COR-L47 (cell line): ENCODE measurements around the gene PRKCA.
A peak's percentile ranks its signal among the peaks of the same experiment; 100 is the strongest.
"Not testable (repeated sequence)": the region's sequence is repeated elsewhere in the genome, so short reads cannot be mapped to it uniquely, and the experiment has no call there.

ENCODE experiments used
- DNase-seq: peaks from one replicate; lab custom pipeline; 2025; lab: John Stamatoyannopoulos, UW

PRKCA gene

GRCh38 chr17:66489576-66489975, 187.2 kb downstream of the PRKCA start:
- DNase-seq: not testable (repeated sequence)

DNA sequence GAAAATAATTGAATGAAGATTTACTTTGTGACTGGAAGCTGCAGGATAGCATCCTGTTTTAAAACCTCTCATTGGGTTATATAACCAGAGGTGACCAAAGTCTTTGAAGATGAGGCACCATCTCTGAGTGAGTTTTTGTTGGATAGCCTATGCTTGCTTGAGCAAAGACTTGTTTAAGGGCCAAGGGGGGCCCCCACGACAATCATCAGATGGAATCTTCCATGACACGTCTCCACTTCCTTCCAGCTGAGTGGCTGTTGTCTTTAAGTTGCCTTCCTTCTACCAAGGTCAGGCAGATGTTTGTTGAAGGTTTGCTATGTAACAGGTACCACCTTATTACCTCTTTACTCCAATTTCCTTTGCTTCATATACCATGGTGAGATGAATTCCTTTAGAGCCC, 188.8 kb downstream of the PRKCA start:
- DNase-seq: no peak

GRCh38 chr17:66491665-66492064, 189.3 kb downstream of the PRKCA start:
- no peak for DNase-seq

DNA sequence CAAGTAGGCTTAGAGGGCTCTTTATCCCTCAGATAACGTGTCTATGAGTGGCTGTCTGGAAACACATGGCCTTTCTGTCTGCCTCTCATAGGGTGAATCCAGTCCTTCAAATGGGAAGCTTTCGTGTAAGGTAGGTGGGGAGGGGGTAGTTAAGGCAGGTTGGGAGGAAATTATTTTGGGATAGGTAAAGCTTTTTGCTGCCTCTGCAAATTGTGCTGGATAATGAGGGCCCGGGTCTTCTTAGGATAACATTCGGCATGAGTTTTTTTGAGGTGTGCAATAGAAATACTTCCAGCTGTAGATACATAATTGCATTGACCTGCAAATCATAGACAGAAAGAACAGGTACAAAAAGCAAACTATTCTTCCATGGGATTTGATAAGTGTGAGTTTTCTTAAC, 189.7 kb downstream of the PRKCA start:
- no peak for DNase-seq

- DNase-seq: no peak
Observed at GRCh38 chr17:66492561-66493005, 190.2 kb downstream of the PRKCA start.

- DNase-seq: no peak
Observed at GRCh38 chr17:66493283-66494019, 191.0 kb downstream of the PRKCA start.

GRCh38 chr17:66494023-66494803, 191.8 kb downstream of the PRKCA start:
- DNase-seq: no peak

DNA sequence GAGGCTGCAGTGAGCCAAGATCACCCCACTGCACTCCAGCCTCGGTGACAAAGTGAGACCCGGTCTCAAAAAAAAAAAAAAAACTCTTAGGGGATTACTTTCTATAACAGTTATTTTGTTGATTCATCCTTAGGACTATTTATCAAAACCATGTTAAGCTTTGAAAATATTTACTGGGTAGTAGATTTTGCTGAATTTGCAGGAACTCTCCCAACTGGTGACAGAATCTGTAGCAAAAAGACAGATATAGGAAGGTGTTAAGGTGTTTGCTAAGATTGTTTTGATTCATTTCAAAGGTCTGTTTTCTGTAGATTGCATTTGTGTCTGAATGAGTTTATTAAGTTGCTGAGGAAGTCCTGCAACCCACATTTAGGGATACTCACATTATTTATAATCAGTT, 192.6 kb downstream of the PRKCA start:
- no peak for DNase-seq

- DNase-seq: no peak
Observed at GRCh38 chr17:66496306-66496705, 193.9 kb downstream of the PRKCA start.

GRCh38 chr17:66498580-66498979, 196.2 kb downstream of the PRKCA start:
- no peak for DNase-seq

- DNase-seq: no peak
Observed at GRCh38 chr17:66506641-66507040, 204.2 kb downstream of the PRKCA start.

- DNase-seq: no peak
Observed at GRCh38 chr17:66507103-66507923, 204.9 kb downstream of the PRKCA start.

DNA sequence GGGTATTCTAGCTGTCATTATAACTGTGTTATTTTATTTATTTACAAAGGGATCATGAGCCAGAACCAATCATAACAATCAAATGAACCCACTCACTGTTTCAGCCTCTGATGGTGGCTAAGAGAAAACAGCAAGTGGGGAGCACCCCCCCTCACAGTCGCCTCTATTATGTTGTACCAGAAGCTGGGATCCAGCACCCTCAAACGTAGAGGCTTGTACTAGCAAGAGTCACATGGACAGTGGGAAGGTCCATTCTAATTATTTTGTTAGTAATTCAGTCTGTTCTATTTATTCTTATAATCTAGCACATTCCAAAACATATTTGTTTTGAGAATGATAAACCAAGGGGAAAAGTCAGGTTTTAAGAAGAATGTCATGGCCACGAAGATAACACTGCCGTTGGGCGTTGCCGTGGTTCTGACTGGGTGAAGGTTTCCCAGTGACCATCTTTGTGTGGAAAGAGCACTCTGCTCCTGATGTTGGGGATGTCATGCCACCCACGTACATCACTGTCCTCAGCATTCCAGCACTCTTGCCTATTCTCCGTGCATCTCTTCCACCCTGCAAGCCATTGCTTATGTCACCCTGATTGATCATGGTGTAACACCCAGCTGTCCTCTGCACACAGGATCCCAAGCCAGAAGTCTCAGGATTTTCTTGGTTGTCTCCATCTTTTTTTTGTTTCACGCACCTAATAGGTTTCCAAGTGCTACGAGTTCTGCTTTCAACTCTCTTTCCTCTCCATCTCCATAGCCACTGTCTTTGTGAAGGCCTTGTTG, 205.8 kb downstream of the PRKCA start:
- no peak for DNase-seq

DNA sequence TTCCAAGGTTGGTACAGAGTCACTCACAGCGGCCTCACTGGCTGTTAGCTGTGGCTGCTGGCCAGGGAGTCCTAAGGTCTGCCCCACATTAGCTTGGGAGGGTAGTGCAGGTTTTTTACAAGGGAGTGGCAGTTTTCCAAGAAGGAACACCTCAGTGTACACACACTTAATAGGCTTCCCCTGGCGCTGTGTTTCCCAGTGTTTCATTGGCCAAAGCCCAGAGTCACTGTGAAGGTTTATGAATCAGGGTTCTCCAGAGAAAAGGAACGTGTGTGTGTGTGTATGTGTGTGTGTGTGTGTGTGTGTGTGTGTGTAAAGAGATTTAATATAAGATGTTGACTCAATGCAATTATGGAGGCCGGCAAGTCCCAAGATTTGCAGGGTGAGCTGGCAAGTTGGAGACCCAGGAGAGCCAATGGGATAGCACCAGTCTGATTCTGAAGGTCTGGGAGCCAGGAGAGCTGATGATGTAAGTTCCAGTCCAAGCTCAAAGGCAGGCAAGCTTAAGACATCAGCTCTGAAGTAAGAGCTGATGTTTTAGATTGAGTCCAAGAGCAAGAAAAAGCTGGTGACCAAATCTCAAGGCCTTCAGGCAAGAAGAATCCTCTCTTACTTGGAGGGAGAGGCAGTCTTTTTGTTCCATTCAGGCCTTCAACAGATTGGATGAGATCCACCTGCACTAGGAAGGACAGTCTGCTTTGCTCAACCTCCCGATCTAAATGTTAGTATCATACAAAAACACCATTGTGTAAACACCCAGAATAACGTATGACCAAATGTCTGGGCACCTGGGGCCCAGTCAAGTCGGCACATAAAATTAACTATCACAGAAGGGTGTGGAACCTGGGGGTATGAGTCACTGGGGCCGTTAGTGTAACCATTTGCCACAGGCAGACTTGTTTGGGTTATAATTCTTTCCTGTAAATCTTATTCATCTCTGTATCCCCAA, 206.8 kb downstream of the PRKCA start:
- peak; percentile 90 for DNase-seq

- no peak for DNase-seq
Observed at GRCh38 chr17:66509926-66510325, 207.5 kb downstream of the PRKCA start.

- DNase-seq: no peak
Observed at GRCh38 chr17:66511135-66511534, 208.7 kb downstream of the PRKCA start.

GRCh38 chr17:66514227-66514806, 211.9 kb downstream of the PRKCA start:
- no peak for DNase-seq

DNA sequence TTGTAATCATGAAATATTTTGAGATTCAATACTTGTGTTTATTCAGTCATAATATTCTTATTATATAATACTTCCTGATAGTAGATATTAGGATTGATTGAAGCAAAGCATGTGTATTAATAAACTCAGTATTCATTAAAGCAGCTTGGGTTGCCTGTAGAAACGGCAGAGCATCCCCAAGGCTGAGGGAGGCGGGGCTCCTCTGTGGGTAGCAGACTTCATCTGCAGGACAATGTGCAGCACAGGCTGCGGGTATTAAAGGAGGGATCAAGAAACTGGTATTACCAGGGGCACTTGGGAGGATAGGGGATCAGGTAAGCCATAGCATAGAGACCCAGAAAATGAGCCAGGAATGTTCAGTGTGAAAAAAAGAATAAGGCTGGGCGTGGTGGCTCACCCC, 213.6 kb downstream of the PRKCA start:
- DNase-seq: no peak

- DNase-seq: no peak
Observed at GRCh38 chr17:66517336-66518009, 215.1 kb downstream of the PRKCA start.

GRCh38 chr17:66518108-66518507, 215.7 kb downstream of the PRKCA start:
- DNase-seq: no peak
